OCI-LY3 (cell line): ENCODE measurements around the gene TPCN1.

Source experiments
- H2AFZ ChIP-seq: fragments of 200-600, 300-600 bp; shearing (Covaris generic); 2 replicates; pipeline ENCODE4 v1.6.0; 2014; ENCODE audit warnings: antibody characterized with exemption, low read depth, low read length
- H3K27ac ChIP-seq: fragments of 200-600, 300-600 bp; sonication (generic); 2 replicates; pipeline ENCODE4 v1.5.1; 2014; ENCODE audit warnings: mild to moderate bottlenecking, low read length, moderate library complexity, mixed read lengths
- H3K27me3 ChIP-seq: fragments of 200-600, 300-600 bp; sonication (generic); 2 replicates; pipeline ENCODE4 v1.6.1; 2014; ENCODE audit warnings: low read depth, low read length, mixed read lengths
- H3K36me3 ChIP-seq: fragments of 200-600, 300-600 bp; sonication (generic); replicated peaks from 2 replicates; pipeline ENCODE3; 2014; ENCODE audit warnings: low read depth, low read length, mixed read lengths
- H3K4me1 ChIP-seq: fragments of 300-600, 200-600 bp; sonication (generic); 2 replicates; pipeline ENCODE4 v1.6.1; 2014; ENCODE audit warnings: low read length, mixed read lengths
- H3K4me2 ChIP-seq: fragments of 200-600, 300-600 bp; sonication (generic); 2 replicates; pipeline ENCODE4 v1.6.1; 2014; ENCODE audit warnings: low read length, mixed read lengths
- H3K4me3 ChIP-seq: fragments of 300-600, 200-600 bp; sonication (generic); 2 replicates; pipeline ENCODE4 v1.5.1; 2014; ENCODE audit warnings: antibody characterized with exemption, mild to moderate bottlenecking, low read length, moderate library complexity
- H3K79me2 ChIP-seq: fragments of 300-600, 200-600 bp; shearing (Covaris generic); 2 replicates; pipeline ENCODE4 v1.6.1; 2014; ENCODE audit warnings: mild to moderate bottlenecking, low read length, mixed read lengths
- H3K9ac ChIP-seq: fragments of 300-600, 200-600 bp; shearing (Covaris generic); 2 replicates; pipeline ENCODE4 v1.6.0; 2014; ENCODE audit warnings: mild to moderate bottlenecking, low read length, moderate library complexity
- H3K9me3 ChIP-seq: fragments of 200-600, 300-600 bp; shearing (Covaris generic); 2 replicates; pipeline ENCODE4 v1.6.1; 2014; ENCODE audit warnings: low read length, mixed read lengths; ENCODE audit not compliant: insufficient read depth
- H4K20me1 ChIP-seq: fragments of 200-600, 300-600 bp; sonication (generic); 2 replicates; pipeline ENCODE4 v1.6.1; 2016; ENCODE audit warnings: low read length, mixed read lengths; ENCODE audit not compliant: insufficient read depth
- EZH2phosphoT487 ChIP-seq: fragments of 200-600 bp; shearing (Covaris generic); IDR thresholded peaks from 2 replicates; pipeline ENCODE4 v1.6.1; 2018; ENCODE audit warnings: antibody characterized with exemption, mixed run types, low read depth
- TF ChIP-seq, protein P1 (sequence below): fragments of 200-600, 300-600 bp; sonication (generic); IDR thresholded peaks from 2 replicates; pipeline ENCODE4 v1.5.1; 2014; ENCODE audit warnings: antibody characterized with exemption, low read length, low read depth

TPCN1 gene

GRCh38 chr12:113230315-113231234, 9.3 kb downstream of the TPCN1 start:
- peak overlapping the region; percentile 11; the same call in 1 of the 2 replicates for H3K9ac ChIP-seq
- peak overlapping the region; percentile 45 for H3K4me2 ChIP-seq
- H3K9me3 ChIP-seq: no peaks in the 10 kb centered on the region
- no peak overlapping the region for H3K4me3 ChIP-seq
- H2AFZ ChIP-seq: no peak overlapping the region
- no peaks in the 10 kb centered on the region for H3K27me3 ChIP-seq
- peak overlapping the region; percentile 90 for H3K27ac ChIP-seq
- no peaks in the 10 kb centered on the region for H4K20me1 ChIP-seq
- H3K4me1 ChIP-seq: peaks cover 59% of the 10 kb centered on the region
- TF ChIP-seq, protein P1, sequence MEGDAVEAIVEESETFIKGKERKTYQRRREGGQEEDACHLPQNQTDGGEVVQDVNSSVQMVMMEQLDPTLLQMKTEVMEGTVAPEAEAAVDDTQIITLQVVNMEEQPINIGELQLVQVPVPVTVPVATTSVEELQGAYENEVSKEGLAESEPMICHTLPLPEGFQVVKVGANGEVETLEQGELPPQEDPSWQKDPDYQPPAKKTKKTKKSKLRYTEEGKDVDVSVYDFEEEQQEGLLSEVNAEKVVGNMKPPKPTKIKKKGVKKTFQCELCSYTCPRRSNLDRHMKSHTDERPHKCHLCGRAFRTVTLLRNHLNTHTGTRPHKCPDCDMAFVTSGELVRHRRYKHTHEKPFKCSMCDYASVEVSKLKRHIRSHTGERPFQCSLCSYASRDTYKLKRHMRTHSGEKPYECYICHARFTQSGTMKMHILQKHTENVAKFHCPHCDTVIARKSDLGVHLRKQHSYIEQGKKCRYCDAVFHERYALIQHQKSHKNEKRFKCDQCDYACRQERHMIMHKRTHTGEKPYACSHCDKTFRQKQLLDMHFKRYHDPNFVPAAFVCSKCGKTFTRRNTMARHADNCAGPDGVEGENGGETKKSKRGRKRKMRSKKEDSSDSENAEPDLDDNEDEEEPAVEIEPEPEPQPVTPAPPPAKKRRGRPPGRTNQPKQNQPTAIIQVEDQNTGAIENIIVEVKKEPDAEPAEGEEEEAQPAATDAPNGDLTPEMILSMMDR: no peak
- TF ChIP-seq EZH2phosphoT487: no peak
- no peaks in the 10 kb centered on the region for H3K79me2 ChIP-seq
- peaks cover 67% of the 10 kb centered on the region for H3K36me3 ChIP-seq

- no peaks in the 10 kb centered on the region for H3K9me3 ChIP-seq
- H3K4me2 ChIP-seq: no peak overlapping the region
- no peak overlapping the region for H2AFZ ChIP-seq
- TF ChIP-seq EZH2phosphoT487: no peak
- TF ChIP-seq, protein P1: no peak
- H3K4me1 ChIP-seq: peaks cover 59% of the 10 kb centered on the region
- H3K27ac ChIP-seq: peak overlapping the region; percentile 90
- H3K9ac ChIP-seq: no peak overlapping the region
- H3K27me3 ChIP-seq: no peaks in the 10 kb centered on the region
- no peaks in the 10 kb centered on the region for H3K79me2 ChIP-seq
- H4K20me1 ChIP-seq: no peaks in the 10 kb centered on the region
- H3K36me3 ChIP-seq: peaks cover 71% of the 10 kb centered on the region
- H3K4me3 ChIP-seq: no peak overlapping the region
Measured at GRCh38 chr12:113231235-113232088, 10.2 kb downstream of the TPCN1 start.

DNA sequence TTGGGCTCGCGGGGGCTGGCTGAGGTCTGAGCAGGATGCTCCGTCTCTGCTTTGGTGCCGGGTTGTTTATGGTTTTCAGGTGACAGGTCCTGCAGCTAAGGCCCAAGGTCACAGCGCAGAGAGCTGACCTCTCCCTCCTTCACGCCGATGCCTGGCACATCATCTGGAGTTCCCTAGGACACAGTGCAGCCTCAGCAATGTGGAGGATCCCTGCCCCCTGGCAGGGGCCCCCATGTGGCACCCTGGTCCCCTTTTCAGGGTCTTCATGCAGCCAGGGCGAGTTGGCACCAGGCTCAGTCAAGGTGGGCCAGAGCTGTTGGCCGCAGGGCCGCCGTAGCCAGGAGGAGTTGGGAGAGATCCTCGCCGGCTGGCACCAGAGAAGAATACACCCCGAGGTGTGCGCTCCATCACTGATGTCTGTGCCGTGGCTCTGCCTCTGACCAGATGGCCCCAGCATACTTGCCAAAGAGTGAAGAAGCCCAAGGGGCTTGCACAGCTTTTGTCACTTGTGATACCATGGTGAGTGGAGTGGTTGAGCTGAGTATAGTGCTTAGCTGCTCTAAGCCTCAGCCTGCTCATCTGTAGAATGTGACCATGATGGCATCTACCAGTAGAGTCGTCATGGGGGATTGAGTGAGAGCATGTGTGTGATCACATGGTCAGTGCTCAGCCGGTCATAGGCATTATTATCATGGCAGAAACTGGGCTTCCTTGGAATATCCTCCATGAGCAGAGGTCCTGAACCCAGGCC, 11.0 kb downstream of the TPCN1 start:
- Histone ChIP-seq H3K9ac (peak overlapping the region; percentile 63), H3K4me3 (peak overlapping the region; percentile 41), H3K27ac (peak overlapping the region; percentile 86), H3K9me3 (no peaks in the 10 kb centered on the region), H3K79me2 (no peaks in the 10 kb centered on the region), H3K4me2 (peak overlapping the region; percentile 69), H3K4me1 (peaks cover 59% of the 10 kb centered on the region), H3K36me3 (peaks cover 66% of the 10 kb centered on the region), H3K27me3 (no peaks in the 10 kb centered on the region), H4K20me1 (no peaks in the 10 kb centered on the region), H2AFZ (no peak overlapping the region)
- TF ChIP-seq, protein P1: no peak
- TF ChIP-seq EZH2phosphoT487: no peak
